ENCODE measurements around the gene FLG. TPM values are rescaled to one million over a fixed set of nuclear protein-coding genes. Genes with fewer than 3 reads are reported as not detected.
"Not testable (repeated sequence)": the region's sequence is repeated elsewhere in the genome, so short reads cannot be mapped to it uniquely, and the experiment has no call there.

The FLG gene
- polyA plus RNA-seq, 1 donor from 2014 or later: not detected

DNA sequence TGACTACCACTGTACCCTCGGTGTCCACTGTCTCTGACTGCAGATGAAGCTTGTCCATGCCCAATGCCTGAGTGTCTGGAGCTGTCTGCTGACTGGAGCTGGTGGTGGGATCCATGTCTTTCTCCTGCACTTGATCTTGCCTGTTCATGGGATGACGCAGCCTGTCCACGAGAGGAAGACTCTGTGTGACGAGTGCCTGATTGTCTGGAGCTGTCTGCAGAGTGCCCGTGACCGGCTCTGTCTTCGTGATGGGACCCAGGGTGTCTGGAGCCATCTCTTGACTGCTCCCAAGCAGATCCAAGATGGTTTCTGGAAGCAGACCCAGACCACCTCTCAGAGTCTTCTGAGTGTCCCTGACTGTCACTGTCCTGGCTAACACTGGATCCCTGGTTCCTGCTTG is 16.3 kb downstream of the FLG start:
- H3K27me3 ChIP-seq (ENCODE audit: insufficient read depth, low read depth, low read length); H3K36me3 ChIP-seq (ENCODE audit: insufficient read depth, low read length); H2AFZ ChIP-seq (ENCODE audit: low read depth, low read length); H3K9ac ChIP-seq (ENCODE audit: low read length); H3K79me2 ChIP-seq (replicated peaks; ENCODE audit: insufficient read depth, low read length); H3K9me2 ChIP-seq (ENCODE audit: insufficient read depth, low read length); H3K27ac ChIP-seq (ENCODE audit: low read length); H3F3A ChIP-seq (ENCODE audit: insufficient read depth, low read length, poor library complexity, severe bottlenecking); H3K4me3 ChIP-seq (ENCODE audit: low read length); H3K9me3 ChIP-seq (ENCODE audit: low read length); H3K4me2 ChIP-seq (ENCODE audit: low read length); H4K20me1 ChIP-seq (ENCODE audit: insufficient read depth): not testable (repeated sequence)

DNA sequence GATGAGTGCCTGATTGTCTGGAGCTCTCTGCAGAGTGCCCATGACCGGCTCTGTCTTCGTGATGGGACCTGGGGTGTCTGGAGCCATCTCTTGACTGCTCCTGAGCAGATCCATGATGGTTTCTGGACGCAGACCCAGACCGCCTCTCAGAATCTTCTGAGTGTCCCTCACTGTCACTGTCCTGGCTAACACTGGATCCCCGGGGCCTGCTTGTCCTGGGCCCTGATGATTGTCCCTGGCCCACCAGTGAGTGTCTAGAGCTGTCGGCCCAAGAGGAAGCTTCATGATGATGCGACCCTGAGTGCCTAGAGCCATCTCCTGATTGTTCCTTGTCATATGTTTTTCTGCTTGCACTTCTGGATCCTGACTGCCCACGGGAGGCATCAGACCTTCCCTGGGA is 17.1 kb downstream of the FLG start:
- H3F3A ChIP-seq (ENCODE audit: insufficient read depth, low read length, poor library complexity, severe bottlenecking); H3K79me2 ChIP-seq (replicated peaks; ENCODE audit: insufficient read depth, low read length); H3K9me2 ChIP-seq (ENCODE audit: insufficient read depth, low read length); H4K20me1 ChIP-seq (ENCODE audit: insufficient read depth); H3K27ac ChIP-seq (ENCODE audit: low read length); H3K36me3 ChIP-seq (ENCODE audit: insufficient read depth, low read length); H3K4me3 ChIP-seq (ENCODE audit: low read length); H3K4me2 ChIP-seq (ENCODE audit: low read length); H2AFZ ChIP-seq (ENCODE audit: low read depth, low read length); H3K9ac ChIP-seq (ENCODE audit: low read length); H3K27me3 ChIP-seq (ENCODE audit: insufficient read depth, low read depth, low read length); H3K9me3 ChIP-seq (ENCODE audit: low read length): not testable (repeated sequence)

DNA sequence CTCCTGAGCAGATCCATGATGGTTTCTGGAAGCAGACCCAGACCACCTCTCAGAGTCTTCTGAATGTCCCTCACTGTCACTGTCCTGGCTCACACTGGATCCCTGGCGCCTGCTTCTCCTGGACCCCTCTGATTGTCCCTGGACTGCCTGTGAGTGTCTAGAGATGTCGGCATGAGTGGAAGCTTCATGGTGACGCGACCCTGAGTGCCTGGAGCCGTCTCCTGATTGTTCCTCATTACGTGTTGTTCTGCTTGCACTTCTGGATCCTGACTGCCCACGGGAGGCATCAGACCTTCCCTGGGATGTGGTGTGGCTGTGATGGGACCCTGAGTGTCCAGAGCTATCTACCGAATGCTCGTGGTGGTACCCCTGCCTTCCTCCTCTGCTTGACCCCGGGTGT is 18.9 kb downstream of the FLG start:
- H3F3A ChIP-seq (ENCODE audit: insufficient read depth, low read length, poor library complexity, severe bottlenecking); H3K4me2 ChIP-seq (ENCODE audit: low read length); H2AFZ ChIP-seq (ENCODE audit: low read depth, low read length); H3K9me2 ChIP-seq (ENCODE audit: insufficient read depth, low read length); H3K36me3 ChIP-seq (ENCODE audit: insufficient read depth, low read length); H3K9ac ChIP-seq (ENCODE audit: low read length); H4K20me1 ChIP-seq (ENCODE audit: insufficient read depth); H3K79me2 ChIP-seq (replicated peaks; ENCODE audit: insufficient read depth, low read length); H3K27me3 ChIP-seq (ENCODE audit: insufficient read depth, low read depth, low read length); H3K27ac ChIP-seq (ENCODE audit: low read length); H3K9me3 ChIP-seq (ENCODE audit: low read length); H3K4me3 ChIP-seq (ENCODE audit: low read length): not testable (repeated sequence)

DNA sequence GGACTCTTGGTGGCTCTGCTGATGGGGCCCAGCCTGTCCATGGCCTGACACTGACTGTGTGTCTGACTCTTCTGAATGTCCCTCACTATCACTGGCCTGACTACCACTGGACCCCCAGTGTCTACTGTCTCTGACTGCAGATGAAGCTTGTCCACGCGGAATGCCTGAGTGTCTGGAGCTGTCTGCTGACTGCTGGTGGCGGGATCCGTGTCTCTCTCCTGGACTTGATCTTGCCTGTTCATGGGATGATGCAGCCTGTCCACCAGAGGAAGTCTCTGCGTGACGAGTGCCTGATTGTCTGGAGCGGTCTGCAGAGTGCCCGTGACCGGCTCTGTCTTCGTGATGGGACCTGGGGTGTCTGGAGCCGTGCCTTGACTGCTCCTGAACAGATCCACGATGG is 20.3 kb downstream of the FLG start:
- not testable (repeated sequence) for H3K27ac ChIP-seq (ENCODE audit: low read length); H3K79me2 ChIP-seq (replicated peaks; ENCODE audit: insufficient read depth, low read length); H3K9me2 ChIP-seq (ENCODE audit: insufficient read depth, low read length); H3K36me3 ChIP-seq (ENCODE audit: insufficient read depth, low read length); H3K4me3 ChIP-seq (ENCODE audit: low read length); H3K9me3 ChIP-seq (ENCODE audit: low read length); H4K20me1 ChIP-seq (ENCODE audit: insufficient read depth); H3F3A ChIP-seq (ENCODE audit: insufficient read depth, low read length, poor library complexity, severe bottlenecking); H3K4me2 ChIP-seq (ENCODE audit: low read length); H3K27me3 ChIP-seq (ENCODE audit: insufficient read depth, low read depth, low read length); H3K9ac ChIP-seq (ENCODE audit: low read length); H2AFZ ChIP-seq (ENCODE audit: low read depth, low read length)

DNA sequence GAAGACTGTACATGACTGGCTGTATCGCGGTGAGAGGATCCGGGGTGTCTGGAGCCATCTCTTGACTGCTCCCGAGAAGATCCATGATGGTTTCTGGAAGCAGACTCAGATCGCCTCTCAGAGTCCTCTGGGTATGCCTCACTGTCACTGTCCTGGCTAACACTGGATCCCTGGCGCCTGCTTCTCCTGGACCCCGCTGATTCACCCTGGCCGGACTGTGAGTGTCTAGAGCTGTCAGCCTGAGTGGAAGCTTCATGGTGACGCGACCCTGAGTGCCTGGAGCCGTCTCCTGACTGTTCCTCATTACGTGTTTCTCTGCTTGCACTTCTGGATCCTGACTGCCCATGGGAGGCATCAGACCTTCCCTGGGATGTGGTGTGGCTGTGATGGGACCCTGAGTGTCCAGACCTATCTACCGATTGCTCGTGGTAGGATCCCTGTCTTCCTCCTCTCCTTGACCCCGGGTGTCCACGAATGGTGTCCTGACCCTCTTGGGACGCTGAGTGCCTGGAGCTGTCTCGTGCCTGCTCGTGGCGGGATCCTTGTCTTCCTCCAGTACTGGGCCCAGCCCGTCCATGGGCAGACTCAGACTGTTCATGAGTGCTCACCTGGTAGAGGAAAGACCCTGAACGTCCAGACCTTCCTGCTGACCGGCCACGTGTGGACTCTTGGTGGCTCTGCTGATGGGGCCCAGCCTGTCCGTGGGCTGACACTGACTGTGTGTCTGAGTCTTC is 21.7 kb downstream of the FLG start:
- not testable (repeated sequence) for H3K9ac ChIP-seq (ENCODE audit: low read length)

DNA sequence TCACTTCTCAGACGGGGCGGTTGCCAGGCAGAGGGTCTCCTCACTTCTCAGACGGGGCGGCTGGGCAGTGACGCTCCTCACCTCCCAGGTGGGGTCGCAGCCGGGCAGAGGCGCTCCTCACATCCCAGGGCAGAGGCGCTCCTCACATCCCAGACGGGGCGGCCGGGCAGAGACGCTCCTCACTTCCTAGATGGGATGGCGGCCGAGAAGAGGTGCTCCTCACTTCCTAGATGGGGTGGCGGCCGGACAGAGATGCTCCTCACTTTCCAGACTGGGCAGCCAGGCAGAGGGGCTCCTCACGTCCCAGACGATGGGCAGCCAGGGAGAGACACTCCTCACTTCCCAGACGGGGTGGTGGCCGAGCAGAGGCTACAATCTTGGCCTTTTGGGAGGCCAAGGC is 68.6 kb downstream of the FLG start:
- not testable (repeated sequence) for H4K20me1 ChIP-seq (ENCODE audit: insufficient read depth); H3F3A ChIP-seq (ENCODE audit: insufficient read depth, low read length, poor library complexity, severe bottlenecking); H3K9me3 ChIP-seq (ENCODE audit: low read length); H3K36me3 ChIP-seq (ENCODE audit: insufficient read depth, low read length); H3K79me2 ChIP-seq (replicated peaks; ENCODE audit: insufficient read depth, low read length); H2AFZ ChIP-seq (ENCODE audit: low read depth, low read length); H3K9me2 ChIP-seq (ENCODE audit: insufficient read depth, low read length); H3K27ac ChIP-seq (ENCODE audit: low read length); H3K9ac ChIP-seq (ENCODE audit: low read length); H3K4me2 ChIP-seq (ENCODE audit: low read length); H3K27me3 ChIP-seq (ENCODE audit: insufficient read depth, low read depth, low read length); H3K4me3 ChIP-seq (ENCODE audit: low read length)

More for the DNA sequence above, 21.7 kb downstream of the FLG start:
- H3K27me3 ChIP-seq (ENCODE audit: insufficient read depth, low read depth, low read length); H2AFZ ChIP-seq (ENCODE audit: low read depth, low read length); H3F3A ChIP-seq (ENCODE audit: insufficient read depth, low read length, poor library complexity, severe bottlenecking); H3K36me3 ChIP-seq (ENCODE audit: insufficient read depth, low read length); H3K79me2 ChIP-seq (replicated peaks; ENCODE audit: insufficient read depth, low read length); H3K9me3 ChIP-seq (ENCODE audit: low read length); H3K9me2 ChIP-seq (ENCODE audit: insufficient read depth, low read length); H3K4me2 ChIP-seq (ENCODE audit: low read length); H3K27ac ChIP-seq (ENCODE audit: low read length); H4K20me1 ChIP-seq (ENCODE audit: insufficient read depth); H3K4me3 ChIP-seq (ENCODE audit: low read length): not testable (repeated sequence)

Other genes with a start within 250 kb of the FLG start
- not detected in 2 replicates for gene TCHHL1, start 236.2 kb downstream of the FLG start, polyA plus RNA-seq
- 0.14 and 0.26 TPM in 2 replicates for gene TCHH, start 209.8 kb downstream of the FLG start, polyA plus RNA-seq
- gene RPTN, start 166.0 kb downstream of the FLG start, polyA plus RNA-seq: not detected in 2 replicates
- not detected in 2 replicates for gene HRNR, start 101.0 kb downstream of the FLG start, polyA plus RNA-seq
- gene FLG2, start 34.8 kb upstream of the FLG start, polyA plus RNA-seq: not detected in 2 replicates
- gene CRNN, start 89.0 kb upstream of the FLG start, polyA plus RNA-seq: not detected in 2 replicates
- not detected in 2 replicates for gene LCE5A, start 185.6 kb upstream of the FLG start, polyA plus RNA-seq
- gene CRCT1, start 189.2 kb upstream of the FLG start, polyA plus RNA-seq: not detected in 2 replicates
- not detected in 2 replicates for gene LCE3E, start 241.5 kb upstream of the FLG start, polyA plus RNA-seq